DMS53 treated with DMSO at 0.1 percent for 48 hours (cell line): ENCODE data around the gene NCAPG2.
"Not testable (repeated sequence)": the region's sequence is repeated elsewhere in the genome, so short reads cannot be mapped to it uniquely, and the experiment has no call there.

Experiments used
- DNase-seq: peaks from one replicate; lab custom pipeline; 2025; ENCODE audit not compliant: unreplicated experiment; lab: John Stamatoyannopoulos, UW

Gene NCAPG2

GRCh38 chr7:158638001-158638400 lies 66.6 kb downstream of the NCAPG2 start:
- DNase-seq = no peak

GRCh38 chr7:158633055-158633956 lies 71.3 kb downstream of the NCAPG2 start:
- DNase-seq = no peak

DNA sequence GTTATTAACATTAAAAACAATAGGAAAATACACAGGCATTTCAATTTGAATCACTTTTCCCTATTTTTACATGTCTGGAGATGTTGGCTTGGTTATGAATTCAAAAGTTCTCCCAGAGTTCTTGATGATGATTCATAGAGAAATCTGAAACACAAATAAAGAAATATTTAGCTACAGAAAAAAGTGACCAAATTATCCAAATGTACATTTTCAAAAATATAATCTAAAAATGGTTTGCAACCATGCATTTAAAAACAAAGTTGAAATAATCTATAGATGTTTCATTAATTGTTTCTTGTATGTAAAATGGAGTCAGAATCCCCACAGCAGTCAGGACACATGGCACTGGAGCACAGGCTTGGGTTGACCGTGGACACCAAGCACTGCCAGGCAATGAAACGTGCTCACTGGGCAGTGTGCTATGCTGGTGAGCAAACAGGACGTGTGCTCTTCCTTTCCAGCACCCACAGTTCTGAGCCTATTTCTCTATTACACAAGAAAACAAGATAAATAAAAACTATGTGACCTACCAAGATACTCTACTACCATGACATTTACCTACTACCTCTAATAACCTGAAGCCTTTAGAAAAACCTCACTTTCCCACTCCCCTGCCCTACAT lies 72.9 kb downstream of the NCAPG2 start:
- no peak for DNase-seq

GRCh38 chr7:158626289-158626688 lies 78.3 kb downstream of the NCAPG2 start:
- DNase-seq = not testable (repeated sequence)

GRCh38 chr7:158623241-158623640 lies 81.4 kb downstream of the NCAPG2 start:
- DNase-seq = no peak

- DNase-seq = no peak
Observed at GRCh38 chr7:158620839-158621441, 83.7 kb downstream of the NCAPG2 start.

DNA sequence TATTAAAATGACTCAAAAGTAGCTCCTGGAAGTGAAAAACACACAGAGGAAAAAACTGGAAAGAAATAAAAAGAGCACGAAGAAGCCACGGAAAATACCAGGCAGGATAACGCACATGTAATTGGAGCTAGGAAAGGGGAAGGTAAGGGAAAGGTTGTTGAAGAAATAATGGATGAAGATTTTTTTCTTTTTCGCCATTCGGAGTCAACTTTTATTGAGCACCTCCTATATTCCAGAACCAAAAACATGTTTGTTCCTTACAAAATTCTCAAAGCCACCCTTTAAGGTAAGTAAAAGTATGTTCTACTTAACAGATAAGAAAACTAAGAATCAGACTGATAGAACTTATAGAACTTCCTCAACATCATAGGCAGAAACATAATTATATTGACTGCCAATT lies 84.2 kb downstream of the NCAPG2 start:
- no peak for DNase-seq

- DNase-seq = no peak
Observed at GRCh38 chr7:158618745-158619140, 85.9 kb downstream of the NCAPG2 start.

GRCh38 chr7:158617737-158618128 lies 86.9 kb downstream of the NCAPG2 start:
- no peak for DNase-seq

DNA sequence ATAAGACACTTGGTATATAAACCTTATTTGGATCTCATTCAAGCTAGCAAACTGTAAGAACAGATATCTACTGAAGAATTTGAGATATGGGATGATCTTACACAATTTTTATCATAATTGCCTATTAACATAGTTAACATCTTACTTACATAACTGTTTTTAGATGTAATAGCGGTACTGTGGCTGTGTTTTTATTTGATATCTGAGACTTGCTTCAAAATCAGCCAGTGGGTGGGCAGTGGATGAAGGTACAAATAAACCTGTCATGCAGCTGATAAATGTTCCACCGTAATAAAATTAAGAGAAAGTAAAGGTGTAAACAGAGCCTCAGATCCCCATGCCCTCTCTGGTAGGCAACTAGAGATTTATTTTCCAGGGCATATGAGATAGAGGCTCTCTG lies 88.6 kb downstream of the NCAPG2 start:
- DNase-seq = no peak

DNA sequence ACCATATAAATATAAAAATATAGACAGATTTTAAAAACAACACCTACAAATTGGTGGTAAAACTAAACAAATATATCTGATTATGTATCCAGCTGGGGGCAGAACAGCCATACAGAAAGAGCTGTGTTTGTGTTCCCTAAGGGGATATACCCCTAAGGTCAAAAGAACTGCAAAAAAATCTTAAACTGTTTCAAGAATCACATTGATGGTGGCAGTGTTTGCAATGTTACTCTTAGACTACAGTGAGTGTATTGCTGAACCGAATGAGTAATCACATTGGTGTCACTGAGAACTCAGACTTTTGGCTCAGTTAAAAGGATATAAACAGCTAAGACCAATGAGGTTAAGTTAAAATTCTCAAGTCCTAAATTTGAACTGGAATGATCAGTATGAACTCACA lies 89.9 kb downstream of the NCAPG2 start:
- DNase-seq = no peak

- DNase-seq = no peak
Observed at GRCh38 chr7:158613481-158613880, 91.1 kb downstream of the NCAPG2 start.

GRCh38 chr7:158612546-158612945 lies 92.1 kb downstream of the NCAPG2 start:
- no peak for DNase-seq

- no peak for DNase-seq
Observed at GRCh38 chr7:158611541-158611940, 93.1 kb downstream of the NCAPG2 start.

GRCh38 chr7:158609313-158609974 lies 95.2 kb downstream of the NCAPG2 start:
- no peak for DNase-seq

DNA sequence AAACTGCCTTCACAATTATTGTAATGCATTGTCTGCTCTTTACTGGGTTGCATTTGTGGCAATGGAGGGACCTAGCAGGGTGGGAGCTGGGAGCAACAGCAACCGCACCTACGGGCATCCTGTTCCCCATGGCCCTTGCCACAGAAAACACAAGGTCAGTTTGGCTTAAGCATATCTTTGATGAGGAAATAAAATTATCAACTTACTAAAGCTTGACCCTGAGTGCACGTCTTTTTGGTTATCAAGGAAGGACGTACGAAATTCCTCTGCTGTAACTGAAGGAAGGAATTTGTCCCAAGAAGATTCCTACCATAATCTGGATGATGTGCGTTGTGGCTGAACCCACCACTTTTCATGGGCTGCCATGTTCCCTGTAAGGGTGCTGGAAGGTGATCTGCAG lies 97.0 kb downstream of the NCAPG2 start:
- DNase-seq = no peak

DNA sequence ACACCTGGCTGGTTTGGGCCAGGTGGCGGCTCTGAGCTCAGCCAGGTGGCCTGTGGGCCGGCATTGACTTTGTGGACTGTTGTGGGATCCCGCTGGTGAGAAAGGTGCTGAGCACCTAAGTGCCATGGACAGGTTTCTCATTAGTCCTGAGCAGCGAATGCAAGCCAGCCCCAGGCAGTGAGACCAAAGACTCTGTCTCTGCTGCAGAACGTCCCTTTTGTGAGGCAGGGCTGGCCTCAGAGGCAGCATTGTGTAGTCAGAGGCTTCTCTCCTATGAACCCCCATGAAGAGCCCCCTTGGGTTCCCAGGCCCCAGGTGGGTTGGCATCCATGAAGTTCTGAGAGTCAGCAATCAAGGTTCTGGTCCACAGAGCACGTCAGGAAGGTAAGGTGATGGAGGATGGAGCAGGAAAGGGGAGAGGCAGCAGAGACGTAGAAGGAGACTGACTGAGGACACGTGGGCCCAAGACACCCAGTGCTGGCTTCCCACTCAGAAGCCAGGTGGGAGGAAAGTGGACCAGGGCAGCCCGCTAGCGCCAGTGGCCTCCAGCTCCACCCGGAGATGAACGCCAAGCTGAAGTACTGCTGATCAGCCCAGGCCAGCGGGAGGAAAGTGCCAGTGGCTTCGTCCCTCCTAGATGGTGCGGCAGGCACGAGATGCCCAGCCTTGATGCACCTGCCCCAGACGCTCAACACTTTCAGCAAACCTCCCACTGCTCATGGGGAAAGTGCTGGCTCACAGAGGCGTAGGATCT lies 97.8 kb downstream of the NCAPG2 start:
- no peak for DNase-seq

GRCh38 chr7:158606129-158606528 lies 98.5 kb downstream of the NCAPG2 start:
- DNase-seq = no peak

DNA sequence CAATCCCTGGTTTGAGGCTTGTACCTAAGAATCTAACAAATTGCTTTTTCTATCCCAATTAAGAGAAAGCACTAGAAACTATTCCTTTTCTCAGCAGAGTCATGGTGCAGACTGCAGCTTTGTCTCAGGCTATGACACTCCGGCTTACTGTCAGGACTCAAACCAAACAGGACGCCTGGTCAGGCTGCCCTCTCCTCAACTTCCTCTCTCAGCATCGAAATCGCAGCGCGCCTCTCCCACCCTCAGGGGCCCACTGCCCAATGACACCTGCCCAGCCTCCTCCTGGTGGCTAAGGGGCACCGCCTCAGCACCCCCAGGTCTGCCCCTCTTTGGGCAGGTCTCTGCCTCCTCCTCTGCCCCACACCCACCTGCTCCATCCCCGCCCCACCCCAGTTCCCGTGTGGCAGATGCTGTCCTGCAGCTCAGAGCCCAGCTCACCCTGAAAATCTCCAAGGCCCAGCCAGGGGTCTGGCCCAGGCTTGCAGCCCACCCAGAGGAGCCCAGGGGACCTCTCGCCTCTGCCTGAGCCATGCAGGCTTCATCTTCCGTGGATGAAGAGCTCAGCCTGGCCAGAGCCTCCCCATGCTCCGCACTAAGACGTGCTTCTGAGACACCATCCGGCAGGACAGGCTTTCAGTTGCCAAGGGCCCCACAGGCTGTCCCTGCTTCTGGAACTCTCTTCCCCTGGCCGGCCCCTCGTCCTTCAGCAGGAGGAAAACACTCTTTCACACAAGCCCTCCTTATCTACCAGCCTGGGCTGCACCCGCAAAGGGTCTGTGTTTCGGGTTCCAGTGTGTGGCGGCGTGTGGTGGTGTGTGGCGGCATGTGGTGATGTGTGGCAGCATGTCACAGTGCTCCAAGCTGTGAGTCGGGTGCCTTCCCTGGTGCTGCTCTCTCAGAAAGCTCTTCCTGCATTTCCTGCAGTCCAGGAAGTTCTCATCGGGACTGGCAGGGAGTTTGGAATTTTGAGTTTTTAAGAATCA lies 100.5 kb downstream of the NCAPG2 start:
- DNase-seq = no peak
